Rectal smooth muscle tissue (tissue), 1 donor: ENCODE results near the gene HIKESHI.

Experiments used
- H3K27ac ChIP-seq: one replicate; pipeline ENCODE4 v1.7.0; 2013; ENCODE audit warnings: low read depth, low read length, inconsistent platforms
- H3K27me3 ChIP-seq: one replicate; pipeline ENCODE4 v1.7.0; 2013; ENCODE audit warnings: low read length; ENCODE audit not compliant: control insufficient read depth, insufficient read depth
- H3K36me3 ChIP-seq: one replicate; pipeline ENCODE4 v1.7.0; 2013; ENCODE audit warnings: low read length; ENCODE audit not compliant: control insufficient read depth, insufficient read depth
- H3K4me1 ChIP-seq: one replicate; pipeline ENCODE4 v1.7.0; 2013; ENCODE audit warnings: low read length; ENCODE audit not compliant: control insufficient read depth, insufficient read depth
- H3K4me3 ChIP-seq: one replicate; pipeline ENCODE4 v1.7.0; 2013; ENCODE audit warnings: low read length
- H3K9ac ChIP-seq: one replicate; pipeline ENCODE4 v1.7.0; 2013; ENCODE audit warnings: low read length

Gene HIKESHI

DNA sequence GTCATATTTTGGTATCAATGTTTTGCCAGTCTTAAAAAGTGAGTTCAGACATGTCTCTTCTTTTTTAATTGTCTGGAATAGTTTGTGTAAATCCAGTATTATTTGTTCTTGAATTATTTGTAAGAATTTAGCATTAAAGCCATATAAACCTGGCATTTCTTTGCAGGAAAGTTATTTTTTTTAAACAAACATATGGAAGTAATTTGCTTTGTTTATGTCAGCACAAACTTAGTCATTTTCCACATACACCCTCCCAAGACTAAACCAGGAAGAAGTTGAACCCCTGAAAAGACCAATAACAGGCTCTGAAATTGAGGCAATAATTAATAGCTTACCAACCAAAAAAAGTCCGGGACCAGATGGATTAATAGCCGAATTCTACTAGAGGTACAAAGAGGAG, 63.5 kb downstream of the HIKESHI start:
- H3K27ac ChIP-seq, result no peak overlapping the region

DNA sequence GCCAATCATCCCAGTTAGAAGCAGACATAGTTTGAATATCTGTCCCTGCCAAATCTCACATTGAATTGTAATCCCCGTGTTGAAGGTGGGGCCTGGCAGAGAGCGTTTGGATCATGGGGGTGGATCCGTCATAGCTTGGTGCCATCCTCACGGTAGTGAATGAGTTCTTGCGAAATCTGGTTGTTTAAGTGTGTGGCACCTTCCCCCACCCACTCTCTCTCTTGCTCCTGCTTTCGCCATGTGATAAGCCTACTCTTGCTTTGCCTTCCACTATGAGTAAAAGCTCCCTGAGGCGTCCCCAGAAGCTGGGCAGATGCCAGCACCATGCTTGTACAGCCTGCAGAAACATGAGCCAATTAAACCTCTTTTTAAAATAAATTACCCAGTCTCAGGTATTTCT, 67.6 kb downstream of the HIKESHI start:
- Histone ChIP-seq H3K4me1 (no peaks in the 10 kb centered on the region), H3K9ac (no peak overlapping the region), H3K27me3 (no peaks in the 10 kb centered on the region)

More for the DNA sequence above, 63.5 kb downstream of the HIKESHI start:
- H3K36me3 ChIP-seq, result no peaks in the 10 kb centered on the region
- H3K27me3 ChIP-seq, result no peaks in the 10 kb centered on the region
- H3K4me1 ChIP-seq, result no peaks in the 10 kb centered on the region
- H3K9ac ChIP-seq, result no peak overlapping the region
- no peak overlapping the region for H3K4me3 ChIP-seq

DNA sequence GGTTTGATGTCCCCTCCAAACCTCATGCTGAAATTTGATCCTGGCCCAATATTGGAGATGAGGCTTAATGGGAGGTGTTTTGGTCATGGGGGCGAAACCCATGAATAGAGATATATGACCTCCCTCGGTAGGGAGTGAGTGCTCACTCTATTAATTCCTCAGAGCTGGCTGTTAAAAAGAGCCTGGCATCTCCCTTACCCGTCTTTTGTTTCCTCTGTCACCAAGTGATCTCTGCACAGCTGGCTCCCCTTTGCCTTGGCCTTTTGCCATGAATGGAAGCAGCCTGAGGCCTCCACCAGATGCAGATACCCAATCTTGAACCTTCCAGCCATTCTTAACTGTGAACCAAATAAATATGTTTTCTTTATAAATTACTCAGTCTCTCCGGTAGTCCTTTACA, 68.1 kb downstream of the HIKESHI start:
- H3K27me3 ChIP-seq, result no peaks in the 10 kb centered on the region
- H3K36me3 ChIP-seq, result no peaks in the 10 kb centered on the region
- H3K4me1 ChIP-seq, result no peaks in the 10 kb centered on the region
- H3K4me3 ChIP-seq, result no peak overlapping the region
- H3K9ac ChIP-seq, result no peak overlapping the region
- H3K27ac ChIP-seq, result no peak overlapping the region

More for the DNA sequence above, 67.6 kb downstream of the HIKESHI start:
- Histone ChIP-seq H3K27ac (no peak overlapping the region), H3K36me3 (no peaks in the 10 kb centered on the region), H3K4me3 (no peak overlapping the region)

DNA sequence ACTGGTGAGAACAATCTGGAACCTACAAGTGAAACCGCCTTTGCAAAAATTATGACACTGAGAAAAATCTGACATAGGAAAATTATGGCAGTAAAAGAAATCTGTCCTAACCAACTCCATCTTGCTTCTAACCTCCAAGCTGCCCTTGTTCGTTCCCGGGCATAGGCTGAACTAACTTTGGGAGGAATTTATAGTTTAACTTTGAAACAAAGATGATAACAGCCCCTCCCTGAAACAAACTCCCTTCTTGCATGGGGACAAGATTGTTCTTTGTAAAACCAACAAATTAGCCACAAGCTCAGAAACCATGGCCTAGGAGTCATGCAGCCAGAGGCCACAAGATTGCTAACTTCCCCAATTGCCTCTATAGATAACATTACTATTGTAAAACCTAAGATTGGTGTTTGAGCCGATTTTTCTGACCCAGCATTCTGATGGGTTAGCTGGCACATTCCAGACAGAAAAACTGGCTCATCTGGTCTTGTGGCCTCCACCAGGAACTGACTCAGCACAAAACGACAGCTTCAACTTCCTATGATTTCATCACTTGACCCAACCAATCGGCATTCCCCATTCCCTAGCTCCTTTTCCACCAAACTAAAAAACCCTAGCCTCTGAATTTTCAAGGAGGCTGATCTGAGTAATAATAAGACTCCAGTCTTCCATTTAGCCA, 69.0 kb downstream of the HIKESHI start:
- no peak overlapping the region for H3K27ac ChIP-seq
- no peak overlapping the region for H3K4me3 ChIP-seq
- H3K9ac ChIP-seq, result no peak overlapping the region
- no peaks in the 10 kb centered on the region for H3K27me3 ChIP-seq
- no peaks in the 10 kb centered on the region for H3K36me3 ChIP-seq
- no peaks in the 10 kb centered on the region for H3K4me1 ChIP-seq

DNA sequence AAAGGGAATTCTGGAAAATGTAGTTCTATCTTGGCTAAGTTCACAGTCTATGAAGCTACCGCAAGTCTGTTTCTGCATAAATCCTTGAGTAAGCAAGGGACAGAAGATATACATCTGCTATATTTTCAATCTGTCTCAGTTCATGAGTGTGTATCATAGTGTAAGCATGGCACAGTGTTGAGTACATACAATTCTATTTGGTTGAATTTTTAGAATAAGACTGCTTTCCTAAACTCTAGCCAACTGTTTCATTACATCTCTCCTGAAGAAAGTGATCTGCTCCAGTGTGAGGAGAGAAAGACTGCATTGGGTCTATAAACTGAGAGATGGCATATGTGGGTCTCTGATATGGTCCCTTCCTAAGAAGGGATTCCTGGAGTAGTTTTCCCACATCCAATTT, 70.0 kb downstream of the HIKESHI start:
- H3K27ac ChIP-seq, result no peak overlapping the region
- no peaks in the 10 kb centered on the region for H3K27me3 ChIP-seq
- H3K9ac ChIP-seq, result no peak overlapping the region
- no peaks in the 10 kb centered on the region for H3K36me3 ChIP-seq
- no peak overlapping the region for H3K4me3 ChIP-seq
- H3K4me1 ChIP-seq, result no peaks in the 10 kb centered on the region

DNA sequence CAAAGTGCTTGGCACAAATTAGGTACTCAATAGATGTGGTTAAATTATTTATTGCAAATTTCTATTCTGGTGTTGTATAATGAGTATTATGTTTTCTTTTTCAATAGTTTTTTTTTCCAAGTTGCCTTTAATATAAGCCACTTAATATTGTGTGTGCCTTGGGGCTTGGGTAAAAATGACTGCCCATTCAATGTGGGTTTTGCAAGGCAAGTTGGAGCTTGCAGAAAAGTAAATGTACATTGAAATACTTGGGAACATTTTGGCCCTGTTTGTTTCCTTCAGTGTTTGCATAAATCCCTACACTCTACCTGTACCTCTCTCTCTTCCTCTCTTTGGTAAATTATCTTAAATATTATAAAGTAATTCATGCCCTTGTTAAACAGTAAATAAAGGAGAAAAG, 70.5 kb downstream of the HIKESHI start:
- Histone ChIP-seq H3K4me1 (no peaks in the 10 kb centered on the region), H3K9ac (no peak overlapping the region)

DNA sequence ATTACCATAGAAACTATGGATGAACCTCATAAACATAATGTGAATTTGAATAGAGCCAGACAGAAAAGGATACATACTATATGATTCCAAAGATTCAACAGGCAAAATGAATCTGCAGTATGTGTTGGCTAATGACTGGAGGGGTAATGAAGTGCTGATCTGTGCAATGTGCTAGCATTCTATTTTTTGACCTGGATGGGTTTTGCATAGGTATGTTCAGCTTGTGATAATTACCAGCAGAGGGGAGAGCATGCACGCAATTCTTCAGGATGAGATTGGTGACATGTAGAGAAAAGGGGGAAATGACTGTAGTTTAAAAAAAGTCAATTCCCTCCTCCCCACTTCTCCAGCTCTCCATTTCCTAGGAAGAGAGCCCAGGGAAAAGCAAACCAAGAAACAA, 72.0 kb downstream of the HIKESHI start:
- Histone ChIP-seq H3K36me3 (no peaks in the 10 kb centered on the region), H3K27ac (no peak overlapping the region), H3K9ac (no peak overlapping the region), H3K27me3 (no peaks in the 10 kb centered on the region), H3K4me3 (peak overlapping the region; percentile 23), H3K4me1 (no peaks in the 10 kb centered on the region)

More for the DNA sequence above, 70.5 kb downstream of the HIKESHI start:
- Histone ChIP-seq H3K36me3 (no peaks in the 10 kb centered on the region), H3K27ac (no peak overlapping the region), H3K27me3 (no peaks in the 10 kb centered on the region), H3K4me3 (no peak overlapping the region)

DNA sequence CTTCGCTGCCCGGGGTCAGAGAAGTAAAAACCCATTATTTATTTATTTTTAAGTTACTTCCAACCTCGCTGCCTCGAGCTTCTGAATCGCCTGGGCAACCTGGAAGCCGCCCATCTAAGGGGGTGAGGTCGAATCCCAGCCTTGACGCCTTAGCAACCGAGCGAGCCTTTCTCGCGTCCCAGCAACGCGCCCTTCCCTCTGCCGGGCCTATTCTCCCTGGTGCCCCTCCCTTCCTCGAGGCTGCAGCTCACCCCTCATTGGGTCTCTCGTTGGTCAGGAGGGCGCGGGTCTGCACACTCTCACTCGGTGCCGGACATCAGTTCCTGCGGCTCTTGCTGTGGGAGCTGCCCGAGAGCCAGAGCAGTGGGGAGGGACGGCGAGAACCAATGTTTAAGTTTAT, 72.5 kb downstream of the HIKESHI start, which contains the start of gene CCDC81:
CCDC81 (plus strand) TSS at position 302 of the 400 bp plus-strand sequence. CDS start 277 bp downstream, outside the sequence.
- Histone ChIP-seq H3K4me3 (peak within 1 kb of the TSS; percentile 23), H3K27me3 (no peaks in the 10 kb centered on the region), H3K4me1 (no peaks in the 10 kb centered on the region), H3K36me3 (no peaks in the 10 kb centered on the region), H3K27ac (no peak within 1 kb of the TSS), H3K9ac (no peak within 1 kb of the TSS)

DNA sequence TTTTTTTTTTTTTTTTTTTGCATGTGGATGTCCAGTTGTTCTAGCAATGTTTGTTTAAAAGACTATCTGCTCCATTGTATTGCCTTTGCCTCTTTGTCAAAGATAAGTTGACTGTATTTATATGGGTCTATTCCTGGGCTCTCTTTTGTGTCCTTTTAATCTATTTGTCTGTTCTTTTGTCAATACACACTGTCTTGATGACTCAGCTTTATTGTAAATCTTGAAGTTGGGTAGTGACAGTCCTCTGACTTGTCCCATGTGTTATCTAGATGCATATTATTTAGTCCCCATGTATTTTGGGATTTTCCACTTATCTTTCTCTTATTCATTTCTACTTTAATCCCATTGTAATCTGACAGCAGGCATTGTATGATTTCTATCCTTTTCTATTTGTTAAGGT, 75.9 kb downstream of the HIKESHI start:
- Histone ChIP-seq H3K9ac (no peak overlapping the region), H3K27ac (no peak overlapping the region), H3K36me3 (no peaks in the 10 kb centered on the region), H3K27me3 (no peaks in the 10 kb centered on the region), H3K4me3 (no peak overlapping the region), H3K4me1 (no peaks in the 10 kb centered on the region)

DNA sequence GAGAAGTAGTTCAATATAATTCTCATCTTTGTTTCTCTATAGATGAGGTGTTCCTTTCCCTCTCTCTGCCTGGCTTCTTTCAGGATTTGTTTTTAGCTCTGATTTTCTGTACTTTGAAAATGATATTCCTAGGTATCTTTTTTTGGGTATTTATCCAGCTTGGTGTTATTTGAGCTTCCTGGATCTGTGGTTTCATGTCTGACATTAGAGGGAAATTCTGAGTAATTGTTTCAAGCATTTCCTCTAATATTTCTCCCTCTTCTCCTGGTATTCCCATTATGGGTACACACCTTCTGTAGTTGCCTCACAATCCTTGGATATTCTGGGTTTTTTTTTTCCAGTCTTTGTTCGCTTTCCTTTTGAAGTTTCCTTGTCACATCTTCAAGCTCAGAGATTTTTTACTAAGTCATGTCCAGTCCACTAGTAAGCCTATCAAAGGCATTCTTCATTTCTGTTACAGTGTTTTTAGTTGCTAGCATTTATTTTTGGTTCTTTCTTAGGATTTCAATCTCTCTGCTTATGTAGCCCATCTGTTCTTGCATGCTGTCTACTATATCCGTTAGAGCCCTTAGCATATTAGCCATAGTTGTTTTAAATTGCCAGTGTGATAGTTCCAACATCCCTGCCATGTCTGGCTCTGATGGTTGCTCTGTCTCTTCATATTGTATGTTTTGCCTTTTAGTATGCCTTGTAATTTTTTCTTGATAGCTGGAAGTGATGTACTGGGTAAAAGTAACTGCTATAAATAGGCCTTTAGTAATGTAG, 78.4 kb downstream of the HIKESHI start:
- H3K4me1 ChIP-seq, result no peaks in the 10 kb centered on the region
- no peaks in the 10 kb centered on the region for H3K36me3 ChIP-seq
- no peaks in the 10 kb centered on the region for H3K27me3 ChIP-seq
- H3K9ac ChIP-seq, result no peak overlapping the region
- H3K27ac ChIP-seq, result no peak overlapping the region
- H3K4me3 ChIP-seq, result no peak overlapping the region

DNA sequence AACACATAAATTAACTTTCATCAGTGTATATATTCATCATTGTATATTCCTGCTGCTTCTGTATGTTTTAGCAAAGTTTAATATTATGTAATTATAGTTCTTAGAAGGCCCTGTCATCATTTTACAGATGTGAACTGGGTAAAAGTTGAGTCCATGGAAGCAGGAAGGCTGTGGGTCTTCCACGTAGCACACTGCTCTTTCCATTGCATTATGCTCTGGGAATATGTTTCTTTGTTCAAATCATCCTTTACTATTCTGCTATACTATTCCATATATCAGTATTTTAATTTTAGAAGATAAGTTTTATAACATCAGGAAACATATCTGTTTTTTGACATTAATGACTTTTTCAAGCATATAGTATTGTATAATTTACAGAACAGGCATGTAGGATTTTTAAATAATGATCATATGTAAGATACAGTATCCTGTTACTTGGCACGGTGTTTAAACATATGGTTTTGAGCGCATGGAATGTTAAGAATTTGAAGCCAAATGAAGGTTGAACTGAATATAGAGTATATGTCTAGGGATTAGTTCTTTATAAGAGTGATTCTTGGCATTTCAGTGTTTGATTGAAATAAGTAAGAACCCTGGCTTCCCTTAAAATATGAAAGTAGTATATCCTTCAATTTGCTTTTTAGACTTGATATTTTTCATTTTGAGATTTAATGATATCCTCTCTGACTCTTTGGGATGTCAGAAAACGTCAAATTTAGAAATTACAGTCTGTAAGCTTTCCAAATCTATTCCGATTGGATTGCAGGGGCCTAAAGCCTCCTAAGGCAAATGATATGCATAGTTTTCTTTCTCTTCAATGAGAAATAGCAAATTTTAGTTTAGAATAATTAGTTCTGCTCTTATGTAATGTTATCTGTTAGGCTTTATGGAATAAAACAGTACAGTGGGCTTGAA, 81.3 kb downstream of the HIKESHI start:
- no peaks in the 10 kb centered on the region for H3K27me3 ChIP-seq
- no peak overlapping the region for H3K4me3 ChIP-seq
- no peaks in the 10 kb centered on the region for H3K4me1 ChIP-seq
- H3K27ac ChIP-seq, result no peak overlapping the region
- no peak overlapping the region for H3K9ac ChIP-seq
- no peaks in the 10 kb centered on the region for H3K36me3 ChIP-seq

DNA sequence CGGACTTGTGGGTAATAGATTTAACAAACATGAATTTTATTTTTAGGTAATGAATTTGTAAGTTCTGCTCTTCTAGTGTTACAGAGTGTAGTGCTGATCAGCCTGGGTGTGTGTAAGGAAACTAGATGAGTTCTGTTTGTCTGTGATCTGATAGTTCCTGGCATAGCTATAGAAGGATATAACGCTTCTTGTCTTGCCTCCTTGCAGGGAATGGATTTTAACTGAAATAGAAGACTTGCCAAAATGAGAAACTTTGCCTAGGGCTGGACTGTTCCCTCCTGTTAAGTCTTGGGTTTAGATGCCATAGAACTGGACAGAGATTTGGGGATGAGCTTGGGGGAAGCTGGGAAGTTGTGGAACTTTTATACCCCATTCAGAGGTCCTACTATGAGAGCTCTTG, 84.2 kb downstream of the HIKESHI start:
- Histone ChIP-seq H3K4me3 (no peak overlapping the region), H3K4me1 (no peaks in the 10 kb centered on the region), H3K9ac (no peak overlapping the region), H3K36me3 (no peaks in the 10 kb centered on the region), H3K27me3 (no peaks in the 10 kb centered on the region), H3K27ac (no peak overlapping the region)
